GM19395 (cell line): ENCODE measurements around the gene SPATA2.

Experiments used
- ATAC-seq: cut with Tn5 transposase; IDR thresholded peaks from one replicate; pipeline ENCODE4 v1.9.1; 2021; ENCODE audit warnings: mild to moderate bottlenecking, moderate library complexity; ENCODE audit not compliant: unreplicated experiment

Gene SPATA2

GRCh38 chr20:49936153-49937026 is 21.1 kb upstream of the SPATA2 start, which contains the start of gene RNF114:
Gene RNF114, plus strand, starts transcription at chr20:49936397. Its CDS starts 16 bp downstream, at chr20:49936413.
- ATAC-seq = peak; percentile 64

GRCh38 chr20:49935746-49936152 is 20.4 kb upstream of the SPATA2 start:
- ATAC-seq = no peak

- no peak for ATAC-seq
These were observed 13.8 kb upstream of the SPATA2 start for GRCh38 chr20:49929142-49929494.

- no peak for ATAC-seq
These were observed 13.2 kb upstream of the SPATA2 start for GRCh38 chr20:49928411-49929141.

GRCh38 chr20:49925901-49926454 is 10.6 kb upstream of the SPATA2 start:
- ATAC-seq = no peak

GRCh38 chr20:49924247-49924646 is 8.9 kb upstream of the SPATA2 start:
- no peak for ATAC-seq

GRCh38 chr20:49919461-49919860 is 4.1 kb upstream of the SPATA2 start:
- no peak for ATAC-seq

- ATAC-seq = no peak
These were observed 3.7 kb upstream of the SPATA2 start for GRCh38 chr20:49919009-49919408.

GRCh38 chr20:49918446-49918845 is 3.1 kb upstream of the SPATA2 start:
- ATAC-seq = no peak

- no peak for ATAC-seq
These were observed 1.0 kb upstream of the SPATA2 start for GRCh38 chr20:49916146-49917002.

- peak; percentile 40 for ATAC-seq
These were observed 280 bp downstream of the SPATA2 start for GRCh38 chr20:49915118-49915379.

- ATAC-seq = peak; percentile 14
These were observed 815 bp downstream of the SPATA2 start for GRCh38 chr20:49914310-49915117.

GRCh38 chr20:49913399-49914047 is 1.8 kb downstream of the SPATA2 start:
- no peak for ATAC-seq

- no peak for ATAC-seq
These were observed 5.0 kb downstream of the SPATA2 start for GRCh38 chr20:49910340-49910706.

GRCh38 chr20:49909499-49910339 is 5.6 kb downstream of the SPATA2 start:
- no peak for ATAC-seq

GRCh38 chr20:49908258-49908565 is 7.1 kb downstream of the SPATA2 start:
- ATAC-seq = no peak

GRCh38 chr20:49907405-49908257 is 7.7 kb downstream of the SPATA2 start:
- no peak for ATAC-seq

- ATAC-seq = no peak
These were observed 8.6 kb downstream of the SPATA2 start for GRCh38 chr20:49906615-49907154.
